Memory B cell (primary cell): Measurements from ENCODE around the gene STK39.
"Not testable (repeated sequence)": the region's sequence is repeated elsewhere in the genome, so short reads cannot be mapped to it uniquely, and the experiment has no call there.

ENCODE experiments used
- ATAC-seq: fragments of 150-1000 bp; cut with Tn5 transposase; 2 replicates; pipeline ENCODE4 v1.10.0; 2021; ENCODE audit warnings: low read depth, mild to moderate bottlenecking, moderate library complexity
- DNase-seq, 2 donors: peaks; one replicate each; pipeline ENCODE4 v3.0.0; 2022; ENCODE audit warnings: low spot score in 2 of 2
- H3K27ac Mint-ChIP-seq: one replicate; pipeline ENCODE4 v1.8.0; 2022; ENCODE audit warnings: mild to moderate bottlenecking, moderate library complexity, mixed read lengths
- H3K27me3 Mint-ChIP-seq: one replicate; pipeline ENCODE4 v1.8.0; 2022; ENCODE audit warnings: mixed read lengths
- H3K36me3 Mint-ChIP-seq: one replicate; pipeline ENCODE4 v1.8.0; 2022; ENCODE audit warnings: mild to moderate bottlenecking, mixed read lengths
- H3K4me1 Mint-ChIP-seq: one replicate; pipeline ENCODE4 v1.8.0; 2022; ENCODE audit warnings: mixed read lengths
- H3K4me3 Mint-ChIP-seq: one replicate; pipeline ENCODE4 v1.8.0; 2022; ENCODE audit warnings: mild to moderate bottlenecking, moderate library complexity, mixed read lengths
- H3K9me3 Mint-ChIP-seq: one replicate; pipeline ENCODE4 v1.8.0; 2022; ENCODE audit warnings: mixed read lengths

STK39 gene

GRCh38 chr2:168090366-168091135 is 156.8 kb downstream of the STK39 start:
- peaks cover 3% of the 10 kb centered on the region for H3K36me3 Mint-ChIP-seq
- H3K27ac Mint-ChIP-seq: no peak overlapping the region
- H3K9me3 Mint-ChIP-seq: no peaks in the 10 kb centered on the region
- H3K4me3 Mint-ChIP-seq: peak overlapping the region; percentile 21
- DNase-seq (no peak), ATAC-seq (peak; percentile 71)
- H3K4me1 Mint-ChIP-seq: peaks cover 11% of the 10 kb centered on the region
- no peaks in the 10 kb centered on the region for H3K27me3 Mint-ChIP-seq

GRCh38 chr2:168089200-168089599 is 158.2 kb downstream of the STK39 start:
- Mint-ChIP-seq H3K27ac (no peak overlapping the region), H3K9me3 (no peaks in the 10 kb centered on the region), H3K4me3 (no peak overlapping the region), H3K27me3 (no peaks in the 10 kb centered on the region), H3K36me3 (peaks cover 3% of the 10 kb centered on the region), H3K4me1 (peaks cover 11% of the 10 kb centered on the region)
- peak; percentile 47 for ATAC-seq
- DNase-seq: no peak

- Mint-ChIP-seq H3K9me3 (peaks cover under 1% of the 10 kb centered on the region), H3K27me3 (no peaks in the 10 kb centered on the region), H3K4me3 (no peak overlapping the region), H3K27ac (no peak overlapping the region), H3K36me3 (peaks cover 7% of the 10 kb centered on the region), H3K4me1 (peaks cover 11% of the 10 kb centered on the region)
- DNase-seq (no peak), ATAC-seq (no peak)
Observed at GRCh38 chr2:168087401-168087800, 160.0 kb downstream of the STK39 start.

- Mint-ChIP-seq H3K4me3 (no peak overlapping the region), H3K27me3 (no peaks in the 10 kb centered on the region), H3K27ac (no peak overlapping the region), H3K36me3 (peaks cover 11% of the 10 kb centered on the region), H3K4me1 (peaks cover 11% of the 10 kb centered on the region), H3K9me3 (peaks cover 3% of the 10 kb centered on the region)
- DNase-seq (no peak), ATAC-seq (no peak)
Observed at GRCh38 chr2:168086851-168087250, 160.5 kb downstream of the STK39 start.

- DNase-seq: no peak
- no peaks in the 10 kb centered on the region for H3K27me3 Mint-ChIP-seq
- H3K4me3 Mint-ChIP-seq: no peak overlapping the region
- no peak overlapping the region for H3K27ac Mint-ChIP-seq
- no peak for ATAC-seq
- H3K9me3 Mint-ChIP-seq: peaks cover 3% of the 10 kb centered on the region
- peaks cover 7% of the 10 kb centered on the region for H3K4me1 Mint-ChIP-seq
- peaks cover 11% of the 10 kb centered on the region for H3K36me3 Mint-ChIP-seq
Observed at GRCh38 chr2:168085801-168086361, 161.5 kb downstream of the STK39 start.

- ATAC-seq: no peak
- H3K36me3 Mint-ChIP-seq: peaks cover 14% of the 10 kb centered on the region
- no peaks in the 10 kb centered on the region for H3K4me1 Mint-ChIP-seq
- no peaks in the 10 kb centered on the region for H3K27me3 Mint-ChIP-seq
- no peak overlapping the region for H3K27ac Mint-ChIP-seq
- no peak overlapping the region for H3K4me3 Mint-ChIP-seq
- peaks cover 3% of the 10 kb centered on the region for H3K9me3 Mint-ChIP-seq
- no peak for DNase-seq
Observed at GRCh38 chr2:168084288-168084687, 163.1 kb downstream of the STK39 start.

- not testable (repeated sequence) for H3K9me3 Mint-ChIP-seq, H3K27me3 Mint-ChIP-seq, ATAC-seq, DNase-seq, H3K4me3 Mint-ChIP-seq, H3K27ac Mint-ChIP-seq, H3K4me1 Mint-ChIP-seq
- H3K36me3 Mint-ChIP-seq: peaks cover 14% of the 10 kb centered on the region
Observed at GRCh38 chr2:168081452-168081851, 165.9 kb downstream of the STK39 start.

GRCh38 chr2:168079236-168079635 is 168.2 kb downstream of the STK39 start:
- peaks cover 19% of the 10 kb centered on the region for H3K36me3 Mint-ChIP-seq
- no peak overlapping the region for H3K27ac Mint-ChIP-seq

GRCh38 chr2:168076731-168077130 is 170.7 kb downstream of the STK39 start:
- no peaks in the 10 kb centered on the region for H3K9me3 Mint-ChIP-seq
- no peak overlapping the region for H3K4me3 Mint-ChIP-seq
- H3K27ac Mint-ChIP-seq: no peak overlapping the region
- H3K4me1 Mint-ChIP-seq: peaks cover 4% of the 10 kb centered on the region
- no peak for ATAC-seq
- no peaks in the 10 kb centered on the region for H3K27me3 Mint-ChIP-seq
- peaks cover 15% of the 10 kb centered on the region for H3K36me3 Mint-ChIP-seq
- no peak for DNase-seq

More at GRCh38 chr2:168079236-168079635, 168.2 kb downstream of the STK39 start:
- DNase-seq: no peak
- Mint-ChIP-seq H3K4me1 (peaks cover 2% of the 10 kb centered on the region), H3K4me3 (no peak overlapping the region), H3K27me3 (no peaks in the 10 kb centered on the region), H3K9me3 (peaks cover 3% of the 10 kb centered on the region)
- ATAC-seq: no peak

- H3K4me1 Mint-ChIP-seq: peaks cover 4% of the 10 kb centered on the region
- H3K27me3 Mint-ChIP-seq: no peaks in the 10 kb centered on the region
- DNase-seq: no peak
- H3K4me3 Mint-ChIP-seq: no peak overlapping the region
- H3K9me3 Mint-ChIP-seq: no peaks in the 10 kb centered on the region
- no peak for ATAC-seq
- H3K36me3 Mint-ChIP-seq: peaks cover 19% of the 10 kb centered on the region
- no peak overlapping the region for H3K27ac Mint-ChIP-seq
Observed at GRCh38 chr2:168075446-168075845, 171.9 kb downstream of the STK39 start.

- DNase-seq (no peak), ATAC-seq (no peak)
- H3K9me3 Mint-ChIP-seq: no peaks in the 10 kb centered on the region
- peaks cover 18% of the 10 kb centered on the region for H3K36me3 Mint-ChIP-seq
- H3K27me3 Mint-ChIP-seq: no peaks in the 10 kb centered on the region
- peaks cover 2% of the 10 kb centered on the region for H3K4me1 Mint-ChIP-seq
- H3K4me3 Mint-ChIP-seq: no peak overlapping the region
- H3K27ac Mint-ChIP-seq: no peak overlapping the region
Observed at GRCh38 chr2:168072626-168073303, 174.6 kb downstream of the STK39 start.

- DNase-seq: no peak
- Mint-ChIP-seq H3K4me3 (no peak overlapping the region), H3K27me3 (no peaks in the 10 kb centered on the region), H3K27ac (no peak overlapping the region), H3K36me3 (peaks cover 25% of the 10 kb centered on the region), H3K4me1 (no peaks in the 10 kb centered on the region), H3K9me3 (no peaks in the 10 kb centered on the region)
- ATAC-seq: no peak
Observed at GRCh38 chr2:168064011-168064998, 183.1 kb downstream of the STK39 start.

GRCh38 chr2:168062936-168063335 is 184.5 kb downstream of the STK39 start:
- H3K4me1 Mint-ChIP-seq: no peaks in the 10 kb centered on the region
- no peak for DNase-seq
- no peaks in the 10 kb centered on the region for H3K9me3 Mint-ChIP-seq
- H3K27ac Mint-ChIP-seq: no peak overlapping the region
- no peak overlapping the region for H3K4me3 Mint-ChIP-seq
- H3K27me3 Mint-ChIP-seq: no peaks in the 10 kb centered on the region
- no peak for ATAC-seq
- H3K36me3 Mint-ChIP-seq: peaks cover 21% of the 10 kb centered on the region
